ENCODE results near the gene PTPRG. TPM values are rescaled to one million over a fixed set of nuclear protein-coding genes. Genes with fewer than 3 reads are reported as not detected.

Gene PTPRG
- total and polyA plus RNA-seq, 8 donors, result 50.9 to 88.4 (median 54.4) TPM

DNA sequence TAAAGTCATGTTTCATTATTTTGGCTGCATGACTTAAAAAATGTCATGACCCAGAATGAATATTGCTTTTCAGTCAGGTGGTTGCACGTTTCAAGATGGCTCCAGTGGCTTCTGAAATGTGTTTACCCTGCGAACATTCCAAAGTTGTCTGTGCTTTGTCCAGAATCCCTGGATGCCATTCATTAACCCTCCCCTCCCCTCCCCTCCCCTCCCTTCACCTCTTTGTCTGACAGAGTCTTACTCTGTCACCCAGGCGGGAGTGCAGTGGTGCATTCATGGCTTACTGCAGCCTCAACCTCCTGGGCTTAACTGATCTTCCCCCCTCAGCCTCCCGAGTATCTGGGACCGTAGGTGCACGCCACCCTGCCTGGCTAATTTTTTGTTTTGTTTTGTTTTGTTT is 308.0 kb downstream of the PTPRG start:
- TF ChIP-seq, protein P1, sequence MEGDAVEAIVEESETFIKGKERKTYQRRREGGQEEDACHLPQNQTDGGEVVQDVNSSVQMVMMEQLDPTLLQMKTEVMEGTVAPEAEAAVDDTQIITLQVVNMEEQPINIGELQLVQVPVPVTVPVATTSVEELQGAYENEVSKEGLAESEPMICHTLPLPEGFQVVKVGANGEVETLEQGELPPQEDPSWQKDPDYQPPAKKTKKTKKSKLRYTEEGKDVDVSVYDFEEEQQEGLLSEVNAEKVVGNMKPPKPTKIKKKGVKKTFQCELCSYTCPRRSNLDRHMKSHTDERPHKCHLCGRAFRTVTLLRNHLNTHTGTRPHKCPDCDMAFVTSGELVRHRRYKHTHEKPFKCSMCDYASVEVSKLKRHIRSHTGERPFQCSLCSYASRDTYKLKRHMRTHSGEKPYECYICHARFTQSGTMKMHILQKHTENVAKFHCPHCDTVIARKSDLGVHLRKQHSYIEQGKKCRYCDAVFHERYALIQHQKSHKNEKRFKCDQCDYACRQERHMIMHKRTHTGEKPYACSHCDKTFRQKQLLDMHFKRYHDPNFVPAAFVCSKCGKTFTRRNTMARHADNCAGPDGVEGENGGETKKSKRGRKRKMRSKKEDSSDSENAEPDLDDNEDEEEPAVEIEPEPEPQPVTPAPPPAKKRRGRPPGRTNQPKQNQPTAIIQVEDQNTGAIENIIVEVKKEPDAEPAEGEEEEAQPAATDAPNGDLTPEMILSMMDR (IDR thresholded peaks at IDR 0.05), result no peak
- no peak overlapping the region for H3K4me3 ChIP-seq
- no peaks in the 10 kb centered on the region for H3K9me3 ChIP-seq
- DNase-seq, result no peak
- intact Hi-C loops (cut with DNase I), result no loop called here
- no peaks in the 10 kb centered on the region for H3K27me3 ChIP-seq
- no peaks in the 10 kb centered on the region for H3K36me3 ChIP-seq
- no peaks in the 10 kb centered on the region for H3K4me1 ChIP-seq
- H3K27ac ChIP-seq, result no peak overlapping the region
- ATAC-seq, result no peak

DNA sequence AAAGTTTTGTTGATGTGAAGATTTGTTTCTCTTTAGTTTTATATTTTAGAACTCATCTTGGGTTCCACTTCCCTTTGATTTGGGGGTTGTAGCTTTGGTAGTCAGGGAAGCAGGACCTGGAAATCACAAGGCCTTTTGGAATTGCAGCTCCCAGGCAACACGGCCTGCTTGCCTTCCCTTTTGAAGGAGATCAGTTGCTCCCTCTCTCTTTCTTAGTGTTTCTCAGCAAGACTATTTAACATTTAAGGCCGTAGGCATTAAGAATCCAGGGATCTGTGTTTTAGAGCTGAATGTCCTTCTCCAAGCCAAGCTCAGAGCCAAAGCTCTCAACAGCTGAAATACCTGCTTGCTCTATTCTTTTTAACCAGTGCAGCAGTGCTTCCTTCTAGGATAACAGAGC is 310.3 kb downstream of the PTPRG start:
- Histone ChIP-seq H3K36me3 (no peaks in the 10 kb centered on the region), H3K27ac (no peak overlapping the region), H3K4me1 (peaks cover 4 to 10% of the 10 kb centered on the region in 2 donors), H3K4me3 (no peak overlapping the region), H3K9me3 (no peaks in the 10 kb centered on the region), H3K27me3 (no peaks in the 10 kb centered on the region)
- TF ChIP-seq, protein P1 (IDR thresholded peaks at IDR 0.05), result no peak
- DNase-seq, result no peak
- no peak for ATAC-seq
- intact Hi-C loops (cut with DNase I), result no loop called here

DNA sequence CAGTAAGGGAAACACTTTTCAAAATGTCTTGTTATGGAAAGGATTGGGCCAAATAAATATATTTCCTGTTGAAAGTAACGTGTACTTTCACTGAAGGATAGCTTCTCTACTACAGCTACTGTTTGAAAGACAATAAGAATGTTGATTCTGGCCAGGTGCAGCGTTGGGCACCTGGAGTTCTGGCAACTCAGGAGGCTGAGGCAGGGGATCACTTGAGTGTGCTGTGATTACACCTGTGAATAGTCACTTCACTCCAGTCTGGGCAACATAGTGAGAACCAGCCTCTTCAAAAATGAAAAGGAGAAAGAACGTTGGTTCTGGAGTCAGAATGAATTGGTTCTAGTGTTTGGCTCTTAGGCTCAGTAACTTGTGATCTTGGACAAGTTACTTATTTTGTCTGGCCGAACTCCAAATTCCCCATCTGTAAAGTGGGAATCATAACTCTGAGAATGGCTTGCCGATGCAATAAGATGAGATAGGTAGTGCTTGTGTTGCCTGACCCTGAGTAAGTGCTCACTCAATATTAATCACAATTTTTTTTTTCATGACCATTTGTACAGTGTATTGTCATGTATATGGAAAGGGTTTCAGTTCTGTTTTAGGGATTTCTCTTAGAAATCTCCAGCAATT is 310.8 kb downstream of the PTPRG start:
- H3K9me3 ChIP-seq, result no peaks in the 10 kb centered on the region
- intact Hi-C loops (cut with DNase I), result no loop called here
- DNase-seq (no peak), ATAC-seq (peak; percentile 56)
- TF ChIP-seq, protein P1 (IDR thresholded peaks at IDR 0.05), result no peak
- H3K4me1 ChIP-seq, result peaks cover 10% of the 10 kb centered on the region in 2 donors
- no peaks in the 10 kb centered on the region for H3K36me3 ChIP-seq
- H3K27ac ChIP-seq, result no peak overlapping the region
- H3K4me3 ChIP-seq, result no peak overlapping the region
- H3K27me3 ChIP-seq, result no peaks in the 10 kb centered on the region

DNA sequence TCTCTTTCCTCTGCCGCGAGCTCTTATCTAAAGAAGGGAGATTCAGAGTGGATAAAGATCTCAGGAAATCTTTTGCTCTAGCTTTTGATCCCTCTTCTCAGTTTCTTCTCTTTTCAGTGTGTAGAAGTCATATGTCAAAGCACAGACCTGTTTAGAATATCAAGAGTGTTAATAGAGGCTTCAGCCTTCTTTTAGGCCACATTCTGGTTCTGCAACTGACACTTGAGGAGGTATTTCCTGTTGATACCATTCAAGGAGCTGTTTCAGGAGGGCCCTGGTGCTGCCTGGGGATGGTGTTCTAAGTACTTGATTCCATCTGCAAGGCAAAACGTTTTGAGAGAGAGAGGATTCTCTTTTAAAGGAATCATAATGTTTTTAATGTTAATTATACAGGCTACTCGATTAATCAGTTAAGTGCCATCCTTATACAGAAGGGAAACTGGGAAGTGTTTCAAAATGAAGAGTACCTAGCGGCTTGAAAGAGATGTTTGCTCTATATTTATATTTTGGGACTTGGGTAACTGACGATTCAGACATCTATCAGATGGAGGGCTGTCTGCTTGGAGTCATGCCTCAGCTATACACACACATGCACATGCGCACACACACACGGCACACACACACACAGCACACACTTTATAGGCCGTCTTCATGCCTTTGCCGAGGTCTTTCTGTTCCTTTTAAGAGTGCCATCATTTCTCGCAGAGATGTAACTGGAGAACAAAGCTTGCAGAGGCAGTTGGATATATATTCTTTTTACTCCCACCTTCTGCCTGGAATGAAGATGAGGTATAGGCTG is 313.9 kb downstream of the PTPRG start:
- Histone ChIP-seq H3K27me3 (no peaks in the 10 kb centered on the region), H3K27ac (peak overlapping the region in 1 of 2 donors; percentile 2), H3K36me3 (no peaks in the 10 kb centered on the region), H3K4me1 (peaks cover 15 to 20% of the 10 kb centered on the region in 2 donors), H3K9me3 (no peaks in the 10 kb centered on the region), H3K4me3 (no peak overlapping the region)
- ATAC-seq (peak; percentile 80), DNase-seq (peak in 1 of 4 donors; percentile 26)
- TF ChIP-seq, protein P1 (IDR thresholded peaks at IDR 0.05), result no peak
- intact Hi-C loops (cut with DNase I), result no loop called here

DNA sequence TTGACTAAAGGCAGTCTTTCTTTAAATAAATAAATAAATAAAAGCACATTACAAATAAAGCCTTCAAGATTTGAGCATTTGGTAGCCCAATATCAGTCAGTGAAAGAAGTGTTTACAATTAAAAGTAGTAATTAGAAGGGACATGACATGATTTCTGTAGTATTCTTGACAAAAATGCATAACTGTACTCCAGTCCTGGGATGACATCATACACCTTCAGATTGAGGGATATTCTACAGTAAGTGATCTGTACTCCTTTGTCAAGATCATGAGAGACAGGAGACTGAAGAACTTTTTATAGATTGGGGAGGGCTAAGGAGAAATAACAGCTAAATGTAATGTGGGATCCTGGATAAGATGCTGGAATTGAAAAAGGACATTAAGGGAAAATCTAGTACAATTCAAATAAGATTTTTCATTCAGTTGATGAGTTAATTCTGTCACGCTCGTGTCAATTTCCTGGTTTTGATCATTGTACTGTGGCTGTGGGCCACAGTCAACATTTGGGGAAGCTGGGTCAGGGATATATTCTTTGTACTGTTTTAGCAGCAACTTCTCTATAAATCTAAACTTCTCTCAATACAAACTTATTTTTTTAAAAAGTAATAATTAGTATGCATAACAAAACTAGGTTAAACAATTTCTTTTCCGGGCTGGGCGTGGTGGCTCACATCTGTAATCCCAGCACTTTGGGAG is 314.8 kb downstream of the PTPRG start:
- Histone ChIP-seq H3K9me3 (no peaks in the 10 kb centered on the region), H3K4me3 (no peak overlapping the region), H3K36me3 (no peaks in the 10 kb centered on the region), H3K4me1 (peaks cover 15 to 20% of the 10 kb centered on the region in 2 donors), H3K27me3 (no peaks in the 10 kb centered on the region), H3K27ac (no peak overlapping the region)
- intact Hi-C loops (cut with DNase I), result no loop called here
- TF ChIP-seq, protein P1 (IDR thresholded peaks at IDR 0.05), result no peak
- ATAC-seq (no peak), DNase-seq (no peak)

Measured in left lung (tissue), 10 donors.